K562 (cell line): Measurements from ENCODE around the gene ERAP2. TPM values are rescaled to one million over a fixed set of nuclear protein-coding genes. Genes with fewer than 3 reads are reported as not detected.

Experiments used
- ARID1B ChIP-seq: fragments of 450-650 bp; IDR thresholded peaks from 2 replicates; pipeline ENCODE4 v1.6.1; 2016; ENCODE audit warnings: antibody characterized with exemption, mild to moderate bottlenecking, inconsistent platforms
- ATF1 ChIP-seq, 2 experiments: fragments of 450-650 bp in 1 of 2; IDR thresholded peaks; 2 replicates each; pipeline ENCODE4 v1.6.1; 2016; ENCODE audit warnings: missing compliant biosample characterization in 1 of 2, missing genetic modification characterization in 1 of 2
- C11orf30 ChIP-seq: fragments of 450-650 bp; IDR thresholded peaks from 2 replicates; pipeline ENCODE4 v1.6.1; 2016; ENCODE audit warnings: low read depth, mild to moderate bottlenecking
- CC2D1A ChIP-seq: fragments of 450-650 bp; IDR thresholded peaks from 2 replicates; pipeline ENCODE4 v1.6.1; 2017; ENCODE audit warnings: mild to moderate bottlenecking
- CTBP1 ChIP-seq: fragments of 450-650 bp; IDR thresholded peaks from 2 replicates; pipeline ENCODE4 v1.6.1; 2016; ENCODE audit warnings: borderline replicate concordance
- MTA2 ChIP-seq: fragments of 450-650 bp; IDR thresholded peaks from 2 replicates; pipeline ENCODE4 v1.6.1; 2016; ENCODE audit warnings: low read depth
- PCBP2 ChIP-seq: fragments of 200-400 bp; formaldehyde crosslinking; IDR thresholded peaks from 2 replicates; pipeline ENCODE4 v1.6.1; 2018; ENCODE audit warnings: low read length, low read depth, mild to moderate bottlenecking, moderate library complexity; ENCODE audit not compliant: poor library complexity, severe bottlenecking
- POLR2A ChIP-seq: fragments of 450-650 bp; conservative IDR thresholded peaks from 2 replicates; pipeline ENCODE4 v1.6.1; 2016
- PRPF4 ChIP-seq: fragments of 200-400 bp; formaldehyde crosslinking; IDR thresholded peaks from one replicate; pipeline ENCODE4 v1.6.1; 2017; ENCODE audit warnings: low read length, low read depth, mild to moderate bottlenecking; ENCODE audit not compliant: insufficient read depth, poor library complexity, severe bottlenecking
- RNF2 ChIP-seq: sonication (generic); IDR thresholded peaks from 2 replicates; pipeline ENCODE4 v1.6.1; 2016
- SAP30 ChIP-seq: fragments of 200-600 bp; sonication (generic); IDR thresholded peaks from 2 replicates; pipeline ENCODE4 v1.6.1; 2012; ENCODE audit warnings: borderline replicate concordance, low read depth, mild to moderate bottlenecking, moderate library complexity, low read length, control low read depth, inconsistent platforms; ENCODE audit not compliant: insufficient read depth, poor library complexity, severe bottlenecking
- SMARCA5 ChIP-seq: fragments of 450-650 bp; IDR thresholded peaks from 2 replicates; pipeline ENCODE4 v1.6.1; 2016
- TAF7 ChIP-seq: fragments of 450-650 bp; IDR thresholded peaks from 2 replicates; pipeline ENCODE4 v1.6.1; 2016; ENCODE audit warnings: missing genetic modification characterization, missing compliant biosample characterization
- TAL1 ChIP-seq: fragments of 450-650 bp; IDR thresholded peaks from 2 replicates; pipeline ENCODE4 v1.6.1; 2016; ENCODE audit warnings: mild to moderate bottlenecking
- TEAD4 ChIP-seq, 2 experiments: sonication (generic) in 1 of 2; formaldehyde crosslinking in 1 of 2; IDR thresholded peaks; 2 replicates each; pipeline versions ENCODE4 v1.6.1 to v1.8.0; 2012 to 2022; ENCODE audit warnings: borderline replicate concordance in 1 of 2, inconsistent platforms in 1 of 2, low read length in 1 of 2, mild to moderate bottlenecking in 1 of 2, missing genetic modification reagents in 1 of 2
- TGIF2 ChIP-seq: sonication (generic); formaldehyde crosslinking; IDR thresholded peaks from 2 replicates; pipeline ENCODE4 v1.8.1; 2022; ENCODE audit warnings: mild to moderate bottlenecking, missing genetic modification reagents, moderate library complexity
- ZC3H11A ChIP-seq: IDR thresholded peaks from 2 replicates; pipeline ENCODE4 v1.6.1; 2012; ENCODE audit warnings: low read depth, low read length, improper control_type of control experiment
- ZNF140 ChIP-seq: fragments of 250-450 bp; sonication (Bioruptor Pico); IDR thresholded peaks from 2 replicates; pipeline ENCODE4 v1.8.0; 2021; ENCODE audit warnings: moderate library complexity, mild to moderate bottlenecking, inconsistent platforms
- ZNF282 ChIP-seq: sonication (generic); formaldehyde crosslinking; IDR thresholded peaks from 2 replicates; pipeline ENCODE4 v1.8.1; 2023; ENCODE audit warnings: missing genetic modification reagents
- ZNF431 ChIP-seq: sonication (generic); formaldehyde crosslinking; IDR thresholded peaks from 2 replicates; pipeline ENCODE4 v1.8.0; 2022; ENCODE audit warnings: mild to moderate bottlenecking, missing genetic modification reagents
- ZNF561 ChIP-seq: fragments of 450-650 bp; formaldehyde crosslinking; conservative IDR thresholded peaks from 2 replicates; pipeline ENCODE4 v1.4.0; 2020; ENCODE audit warnings: mild to moderate bottlenecking, moderate library complexity
- ZNF589 ChIP-seq: fragments of 200-800 bp; sonication (Bioruptor generic); IDR thresholded peaks from 2 replicates; pipeline ENCODE4 v1.6.1; 2016; ENCODE audit warnings: low read depth, missing genetic modification characterization, missing compliant biosample characterization
- ZNF766 ChIP-seq: fragments of 200-800 bp; sonication (Bioruptor generic); conservative IDR thresholded peaks from 2 replicates; pipeline ENCODE4 v1.6.1; 2016; ENCODE audit warnings: missing genetic modification characterization, missing compliant biosample characterization
- polyA plus RNA-seq, 8 experiments: library from polyadenylated mRNA; depleted of rRNA in 4 of 8; stranded (reverse) in 5 of 8; unstranded in 3 of 8; fragments of >200 nt; fragmentation: Nextera tagmentation in 2 of 8; fragmentation: Illumina TruSeq in 1 of 8; extraction: Ambion mirVana in 2 of 8; extraction: Trizol in 1 of 8; gene quantifications; 2 replicates each; pipeline versions ENCODE4 v1.2.1 to v1.2.3, GENCODE V29; 2011 to 2014; ENCODE audit warnings: inconsistent platforms in 1 of 8, missing spikeins in 1 of 8
- total RNA-seq, 7 experiments: library from RNA; depleted of rRNA in 6 of 7; stranded (reverse); fragments of >200 nt in 6 of 7; fragmentation: Illumina TruSeq in 2 of 7; extraction: Trizol in 2 of 7; gene quantifications; 2 replicates each; pipeline versions ENCODE4 v1.2.1 to v1.2.3, GENCODE V29; 2011 to 2021; ENCODE audit warnings: low replicate concordance in 1 of 7
- TF ChIP-seq, protein P1 (sequence below), 3 experiments: fragments of 200-800 bp in 1 of 3; fragments of 250-450 bp in 1 of 3; fragments of 450-650 bp in 1 of 3; sonication (Bioruptor Pico) in 1 of 3; sonication (Bioruptor generic) in 1 of 3; formaldehyde crosslinking in 1 of 3; IDR thresholded peaks; 2 replicates each; pipeline versions ENCODE4 v1.6.1 to v1.8.0; 2016 to 2022; ENCODE audit warnings: mild to moderate bottlenecking in 2 of 3, missing genetic modification characterization in 2 of 3, missing compliant biosample characterization in 1 of 3, moderate library complexity in 1 of 3
- TF ChIP-seq, protein P2 (sequence below): fragments of 450-650 bp; formaldehyde crosslinking; conservative IDR thresholded peaks from 2 replicates; pipeline ENCODE4 v1.4.0; 2022; ENCODE audit warnings: mild to moderate bottlenecking, missing genetic modification characterization
- TF ChIP-seq, protein P3 (sequence below): sonication (generic); formaldehyde crosslinking; IDR thresholded peaks from 2 replicates; pipeline ENCODE4 v1.8.0; 2022; ENCODE audit warnings: missing genetic modification reagents, mild to moderate bottlenecking, borderline replicate concordance

ERAP2 gene
- total and polyA plus RNA-seq, 9 of the 15 experiments (the other 6 are each of a cell fraction or from before 2014, with no cell fraction given), result 0.93 to 4.0 (median 2.1) TPM

DNA sequence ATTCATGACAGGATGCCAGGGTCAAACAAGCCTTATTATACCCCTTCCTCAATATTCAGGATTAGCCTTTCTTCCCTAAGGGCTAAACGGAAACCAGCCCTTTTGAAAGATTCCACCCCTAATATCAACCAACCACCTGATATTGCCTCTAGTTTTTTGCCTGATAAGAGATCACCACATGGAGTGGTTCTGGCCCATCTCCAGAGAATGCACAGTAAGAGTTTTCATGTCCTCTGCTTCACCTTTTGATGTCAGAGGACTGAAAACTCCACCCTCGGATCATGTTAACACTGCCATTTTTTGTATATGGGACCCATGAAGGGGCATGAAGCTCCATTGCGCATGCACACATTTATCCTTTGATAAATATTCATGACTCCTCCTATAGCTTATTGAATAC, 53.8 kb downstream of the ERAP2 start (continued):
- no peak for TF ChIP-seq ZNF431 (CRISPR knock-in tag)
- TF ChIP-seq CTBP1, result peak; percentile 73
- TF ChIP-seq, protein P1, sequence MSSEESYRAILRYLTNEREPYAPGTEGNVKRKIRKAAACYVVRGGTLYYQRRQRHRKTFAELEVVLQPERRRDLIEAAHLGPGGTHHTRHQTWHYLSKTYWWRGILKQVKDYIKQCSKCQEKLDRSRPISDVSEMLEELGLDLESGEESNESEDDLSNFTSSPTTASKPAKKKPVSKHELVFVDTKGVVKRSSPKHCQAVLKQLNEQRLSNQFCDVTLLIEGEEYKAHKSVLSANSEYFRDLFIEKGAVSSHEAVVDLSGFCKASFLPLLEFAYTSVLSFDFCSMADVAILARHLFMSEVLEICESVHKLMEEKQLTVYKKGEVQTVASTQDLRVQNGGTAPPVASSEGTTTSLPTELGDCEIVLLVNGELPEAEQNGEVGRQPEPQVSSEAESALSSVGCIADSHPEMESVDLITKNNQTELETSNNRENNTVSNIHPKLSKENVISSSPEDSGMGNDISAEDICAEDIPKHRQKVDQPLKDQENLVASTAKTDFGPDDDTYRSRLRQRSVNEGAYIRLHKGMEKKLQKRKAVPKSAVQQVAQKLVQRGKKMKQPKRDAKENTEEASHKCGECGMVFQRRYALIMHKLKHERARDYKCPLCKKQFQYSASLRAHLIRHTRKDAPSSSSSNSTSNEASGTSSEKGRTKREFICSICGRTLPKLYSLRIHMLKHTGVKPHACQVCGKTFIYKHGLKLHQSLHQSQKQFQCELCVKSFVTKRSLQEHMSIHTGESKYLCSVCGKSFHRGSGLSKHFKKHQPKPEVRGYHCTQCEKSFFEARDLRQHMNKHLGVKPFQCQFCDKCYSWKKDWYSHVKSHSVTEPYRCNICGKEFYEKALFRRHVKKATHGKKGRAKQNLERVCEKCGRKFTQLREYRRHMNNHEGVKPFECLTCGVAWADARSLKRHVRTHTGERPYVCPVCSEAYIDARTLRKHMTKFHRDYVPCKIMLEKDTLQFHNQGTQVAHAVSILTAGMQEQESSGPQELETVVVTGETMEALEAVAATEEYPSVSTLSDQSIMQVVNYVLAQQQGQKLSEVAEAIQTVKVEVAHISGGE (CRISPR knock-in tag; IDR thresholded peaks at IDR 0.05), result no peak
- no peak for TF ChIP-seq POLR2A
- TF ChIP-seq ZNF282, result no peak
- no peak for TF ChIP-seq TAF7 (tag)
- no peak for TF ChIP-seq ZNF589 (CRISPR knock-in tag)
- TF ChIP-seq, protein P2, sequence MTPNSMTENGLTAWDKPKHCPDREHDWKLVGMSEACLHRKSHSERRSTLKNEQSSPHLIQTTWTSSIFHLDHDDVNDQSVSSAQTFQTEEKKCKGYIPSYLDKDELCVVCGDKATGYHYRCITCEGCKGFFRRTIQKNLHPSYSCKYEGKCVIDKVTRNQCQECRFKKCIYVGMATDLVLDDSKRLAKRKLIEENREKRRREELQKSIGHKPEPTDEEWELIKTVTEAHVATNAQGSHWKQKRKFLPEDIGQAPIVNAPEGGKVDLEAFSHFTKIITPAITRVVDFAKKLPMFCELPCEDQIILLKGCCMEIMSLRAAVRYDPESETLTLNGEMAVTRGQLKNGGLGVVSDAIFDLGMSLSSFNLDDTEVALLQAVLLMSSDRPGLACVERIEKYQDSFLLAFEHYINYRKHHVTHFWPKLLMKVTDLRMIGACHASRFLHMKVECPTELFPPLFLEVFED (CRISPR knock-in tag), result no peak
- peak; percentile 47; the same call in 1 of the 2 replicates for TF ChIP-seq MTA2
- TF ChIP-seq SAP30, result no peak
- TF ChIP-seq TEAD4 (IDR thresholded peaks at IDR 0.05; ENCODE audit: low read length), result peak; percentile 84
- TF ChIP-seq TEAD4 (CRISPR knock-in tag; IDR thresholded peaks at IDR 0.05; ENCODE audit: borderline replicate concordance), result no peak
- TF ChIP-seq PCBP2, result no peak
- peak; percentile 38 for TF ChIP-seq RNF2
- peak; percentile 70 for TF ChIP-seq TAL1
- TF ChIP-seq ZNF766 (CRISPR knock-in tag), result peak; percentile 71
- TF ChIP-seq ZC3H11A, result no peak
- TF ChIP-seq ATF1 (CRISPR knock-in tag; IDR thresholded peaks at IDR 0.05), result no peak
- TF ChIP-seq ATF1 (tag; IDR thresholded peaks at IDR 0.05), result peak; percentile 62
- TF ChIP-seq C11orf30, result peak; percentile 60
- no peak for TF ChIP-seq ZNF140 (CRISPR knock-in tag)
- no peak for TF ChIP-seq PRPF4
- TF ChIP-seq, protein P3, sequence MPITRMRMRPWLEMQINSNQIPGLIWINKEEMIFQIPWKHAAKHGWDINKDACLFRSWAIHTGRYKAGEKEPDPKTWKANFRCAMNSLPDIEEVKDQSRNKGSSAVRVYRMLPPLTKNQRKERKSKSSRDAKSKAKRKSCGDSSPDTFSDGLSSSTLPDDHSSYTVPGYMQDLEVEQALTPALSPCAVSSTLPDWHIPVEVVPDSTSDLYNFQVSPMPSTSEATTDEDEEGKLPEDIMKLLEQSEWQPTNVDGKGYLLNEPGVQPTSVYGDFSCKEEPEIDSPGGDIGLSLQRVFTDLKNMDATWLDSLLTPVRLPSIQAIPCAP (CRISPR knock-in tag), result no peak
- no peak for TF ChIP-seq ZNF561 (CRISPR knock-in tag)
- TF ChIP-seq SMARCA5, result no peak
- peak; percentile 49; the same call in 1 of the 2 replicates for TF ChIP-seq CC2D1A
- TF ChIP-seq TGIF2 (CRISPR knock-in tag), result no peak
- TF ChIP-seq ARID1B, result peak; percentile 82
